ENCODE data around the gene CDH4. TPM values are rescaled to one million over a fixed set of nuclear protein-coding genes. Genes with fewer than 3 reads are reported as not detected.

Gene CDH4
- total and polyA plus RNA-seq, 11 donors: 0.04 to 0.54 (median 0.08) TPM; not detected in 1

DNA sequence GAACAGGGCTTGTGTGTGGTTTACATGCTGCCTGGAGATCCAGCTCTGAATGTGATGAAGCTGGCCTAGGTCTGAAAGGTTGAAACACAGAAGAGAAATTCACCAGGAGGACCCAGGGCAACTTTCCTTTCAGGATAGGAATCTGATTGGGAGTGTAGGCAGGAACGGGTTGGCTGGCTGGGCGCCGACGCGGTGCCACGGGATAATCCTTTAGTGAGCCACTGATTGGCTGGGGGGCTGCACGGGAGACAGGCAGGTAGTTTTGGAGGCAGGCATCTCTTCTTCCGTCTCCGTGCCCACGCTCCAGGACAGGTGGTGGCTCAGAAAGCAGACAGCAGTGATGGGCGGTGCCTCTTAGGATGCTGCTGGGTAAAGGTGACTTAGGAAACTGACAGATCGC is 294.6 kb downstream of the CDH4 start:
- no peaks in the 10 kb centered on the region for H3K36me3 ChIP-seq
- peaks cover 0 to 6% (median under 1%) of the 10 kb centered on the region in 12 donors for H3K9me3 ChIP-seq
- H3K27ac ChIP-seq: no peak overlapping the region
- H3K4me1 ChIP-seq: no peaks in the 10 kb centered on the region
- no peak for DNase-seq
- ATAC-seq: no peak
- no peak overlapping the region for H3K4me3 ChIP-seq
- peaks cover 0 to 10% (median 0%) of the 10 kb centered on the region in 9 donors for H3K27me3 ChIP-seq
- intact Hi-C loops (cut with DNase I): no loop called here
- 86 to 88% (median 87%) methylated on average over 12 of the region's 12 CpGs for WGBS, 4 donors
- TF ChIP-seq, protein P1, sequence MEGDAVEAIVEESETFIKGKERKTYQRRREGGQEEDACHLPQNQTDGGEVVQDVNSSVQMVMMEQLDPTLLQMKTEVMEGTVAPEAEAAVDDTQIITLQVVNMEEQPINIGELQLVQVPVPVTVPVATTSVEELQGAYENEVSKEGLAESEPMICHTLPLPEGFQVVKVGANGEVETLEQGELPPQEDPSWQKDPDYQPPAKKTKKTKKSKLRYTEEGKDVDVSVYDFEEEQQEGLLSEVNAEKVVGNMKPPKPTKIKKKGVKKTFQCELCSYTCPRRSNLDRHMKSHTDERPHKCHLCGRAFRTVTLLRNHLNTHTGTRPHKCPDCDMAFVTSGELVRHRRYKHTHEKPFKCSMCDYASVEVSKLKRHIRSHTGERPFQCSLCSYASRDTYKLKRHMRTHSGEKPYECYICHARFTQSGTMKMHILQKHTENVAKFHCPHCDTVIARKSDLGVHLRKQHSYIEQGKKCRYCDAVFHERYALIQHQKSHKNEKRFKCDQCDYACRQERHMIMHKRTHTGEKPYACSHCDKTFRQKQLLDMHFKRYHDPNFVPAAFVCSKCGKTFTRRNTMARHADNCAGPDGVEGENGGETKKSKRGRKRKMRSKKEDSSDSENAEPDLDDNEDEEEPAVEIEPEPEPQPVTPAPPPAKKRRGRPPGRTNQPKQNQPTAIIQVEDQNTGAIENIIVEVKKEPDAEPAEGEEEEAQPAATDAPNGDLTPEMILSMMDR (IDR thresholded peaks at IDR 0.05): no peak

DNA sequence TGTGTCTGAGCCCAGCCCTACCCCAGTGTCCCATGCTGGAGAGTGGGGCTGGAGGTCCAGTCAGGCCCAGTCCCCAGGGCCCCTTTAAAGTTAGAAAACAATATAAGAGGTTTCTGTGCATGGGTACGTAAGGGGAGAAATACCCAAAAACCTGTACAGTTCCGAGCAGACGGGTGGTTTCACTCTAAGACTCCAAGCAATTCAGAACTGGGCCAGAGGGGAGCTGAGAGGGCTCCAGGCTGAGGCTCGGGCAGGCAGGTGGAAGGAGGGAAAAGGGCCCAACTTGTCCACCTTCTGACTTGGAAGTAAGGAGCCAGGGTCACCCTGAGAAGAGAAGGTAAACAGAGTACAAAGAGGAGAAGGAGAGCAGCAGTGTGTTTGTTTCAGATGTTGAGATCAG is 296.0 kb downstream of the CDH4 start:
- H3K9me3 ChIP-seq: peaks cover 0 to 17% (median 2%) of the 10 kb centered on the region in 12 donors
- TF ChIP-seq POLR2A (IDR thresholded peaks at IDR 0.05): no peak
- TF ChIP-seq, protein P1 (IDR thresholded peaks at IDR 0.05): no peak
- no peaks in the 10 kb centered on the region for H3K36me3 ChIP-seq
- WGBS, 4 donors: 69 to 89% (median 81%) methylated on average over 4 of the region's 4 CpGs
- H3K4me3 ChIP-seq: no peak overlapping the region
- no peaks in the 10 kb centered on the region for H3K4me1 ChIP-seq
- no peak for DNase-seq
- ATAC-seq: no peak
- H3K27ac ChIP-seq: no peak overlapping the region
- intact Hi-C loops (cut with DNase I): no loop called here
- peaks cover 0 to 10% (median 0%) of the 10 kb centered on the region in 9 donors for H3K27me3 ChIP-seq

DNA sequence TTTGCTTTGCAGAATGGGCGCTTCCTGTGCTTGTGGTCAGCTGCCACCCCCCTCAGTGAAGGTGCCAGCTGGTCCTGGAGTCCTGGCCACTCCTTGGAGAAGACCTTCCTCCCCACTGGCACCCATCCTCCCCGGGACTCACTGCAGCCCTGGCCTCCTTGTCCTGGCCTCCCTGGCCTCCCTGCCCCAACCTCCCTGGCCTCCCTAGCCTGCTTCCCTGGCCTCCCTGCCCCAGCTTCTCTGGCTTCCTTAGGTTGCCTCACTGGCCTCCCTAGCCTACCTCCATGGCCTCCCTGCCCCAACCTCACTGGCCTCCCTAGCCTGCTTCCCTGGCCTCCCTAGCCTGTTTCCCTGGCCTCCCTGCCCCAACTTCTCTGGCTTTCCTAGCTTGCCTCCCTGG is 297.8 kb downstream of the CDH4 start:
- intact Hi-C loops (cut with DNase I): no loop called here
- Histone ChIP-seq H3K4me1 (no peaks in the 10 kb centered on the region), H3K27me3 (peaks cover 0 to 10% (median 0%) of the 10 kb centered on the region in 9 donors), H3K36me3 (no peaks in the 10 kb centered on the region), H3K4me3 (no peak overlapping the region), H3K9me3 (peaks cover 0 to 17% (median 2%) of the 10 kb centered on the region in 12 donors), H3K27ac (no peak overlapping the region)
- 81 to 92% (median 84%) methylated on average over 2 of the region's 2 CpGs for whole genome bisulfite sequencing, 4 donors
- ATAC-seq (peak in 1 of 4 donors; percentile 12), DNase-seq (no peak)
- TF ChIP-seq, protein P1 (IDR thresholded peaks at IDR 0.05): no peak
- no peak for TF ChIP-seq POLR2A (IDR thresholded peaks at IDR 0.05)

DNA sequence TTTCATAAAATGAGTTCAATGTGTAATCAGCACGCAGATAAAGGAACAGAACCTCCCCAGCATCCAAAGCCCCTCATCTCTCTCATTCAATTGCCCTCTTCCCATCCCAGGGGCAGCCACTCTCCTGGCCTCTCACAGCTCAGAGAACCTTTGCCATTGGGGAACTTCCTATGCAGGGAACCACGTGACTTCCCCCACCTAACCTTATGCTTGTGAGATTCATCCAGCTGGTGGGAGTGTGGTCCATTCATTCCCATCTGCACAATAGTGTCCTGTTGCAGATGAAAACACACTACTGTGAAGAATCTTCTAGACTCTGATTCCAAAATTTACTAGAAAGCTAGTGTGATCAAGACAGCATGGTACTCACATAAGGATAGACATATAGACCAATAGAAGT is 299.3 kb downstream of the CDH4 start:
- Histone ChIP-seq H3K27me3 (peaks cover 0 to 10% (median 0%) of the 10 kb centered on the region in 9 donors), H3K27ac (no peak overlapping the region), H3K4me1 (no peaks in the 10 kb centered on the region), H3K36me3 (no peaks in the 10 kb centered on the region), H3K4me3 (no peak overlapping the region), H3K9me3 (peaks cover 0 to 17% (median 2%) of the 10 kb centered on the region in 12 donors)
- ATAC-seq (no peak), DNase-seq (no peak)
- intact Hi-C loops (cut with DNase I): no loop called here
- WGBS, 4 donors: 73 to 90% (median 83%) methylated on average over 2 of the region's 2 CpGs
- TF ChIP-seq, protein P1 (IDR thresholded peaks at IDR 0.05): no peak
- TF ChIP-seq POLR2A (IDR thresholded peaks at IDR 0.05): no peak
